K562 (cell line): ENCODE results near the gene MTF1.

Source experiments
- BRD4 ChIP-seq: fragments of 200-600 bp; sonication (generic); IDR thresholded peaks from 2 replicates; pipeline ENCODE4 v1.6.1; 2017; ENCODE audit warnings: inconsistent platforms
- CTCF ChIP-seq, 3 experiments: IDR thresholded peaks in 2 of 3; conservative IDR thresholded peaks in 1 of 3; 2 replicates each; pipeline ENCODE4 v1.5.1; 2011 to 2012; ENCODE audit warnings: low read length in 3 of 3, mild to moderate bottlenecking in 3 of 3, control low read depth in 2 of 3, improper control_type of control experiment in 1 of 3, inconsistent platforms in 1 of 3, low read depth in 1 of 3, mixed read lengths in 1 of 3, moderate library complexity in 1 of 3; ENCODE audit not compliant: insufficient read depth in 2 of 3
- IRF1 ChIP-seq: sonication (generic); formaldehyde crosslinking; IDR thresholded peaks from 2 replicates; pipeline ENCODE4 v1.8.0; 2022; ENCODE audit warnings: missing genetic modification reagents, mild to moderate bottlenecking, borderline replicate concordance
- ZBTB12 ChIP-seq: fragments of 250-450 bp; sonication (Bioruptor Pico); IDR thresholded peaks from 2 replicates; pipeline ENCODE4 v1.4.0; 2020

GRCh38 chr1:37761416-37762095 lies 97.8 kb downstream of the MTF1 start:
- TF ChIP-seq CTCF (IDR thresholded peaks at IDR 0.05 in 2 of 3, conservative IDR thresholded peaks at IDR 0.05 in 1 of 3; ENCODE audit: insufficient read depth in 2 of 3, low read depth in 1 of 3, low read length in 3 of 3), result no peak
- TF ChIP-seq IRF1 (CRISPR knock-in tag), result no peak
- no peak for TF ChIP-seq ZBTB12 (CRISPR knock-in tag)
- TF ChIP-seq BRD4, result no peak
